Left kidney (tissue), 2 donors: ENCODE measurements around the gene HHIP. TPM values are rescaled to one million over a fixed set of nuclear protein-coding genes. Genes with fewer than 3 reads are reported as not detected.

ENCODE experiments used
- DNase-seq: peaks from one replicate; pipeline ENCODE4 v3.0.0-alpha.2; 2013
- polyA plus RNA-seq: library from polyadenylated mRNA; unstranded; fragments of 120-200 nt; gene quantifications from one replicate; pipeline ENCODE4 v1.2.1, GENCODE V29; 2013; ENCODE audit not compliant: insufficient read length

The HHIP gene
- polyA plus RNA-seq, 1 donor, result 3.0 TPM

DNA sequence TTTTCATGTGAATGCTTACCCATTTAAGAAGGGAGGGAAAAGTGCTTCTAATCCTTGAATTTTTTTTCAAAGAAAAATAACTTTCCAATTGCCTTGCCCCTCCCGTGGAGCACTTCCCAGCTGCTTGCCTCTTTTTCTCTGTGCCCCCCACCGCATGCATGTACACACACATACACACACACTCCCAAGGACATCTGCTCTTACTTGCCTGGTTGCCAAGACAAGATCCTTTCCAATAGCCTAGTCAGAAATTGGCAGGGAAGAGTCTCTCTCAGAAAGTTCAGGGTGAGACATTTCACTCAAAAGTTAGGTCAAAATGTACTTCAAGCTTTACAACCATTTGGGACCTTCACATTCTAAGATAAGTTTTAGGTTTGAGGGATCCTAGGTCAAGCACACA is 10.9 kb downstream of the HHIP start:
- DNase-seq, result no peak

- DNase-seq, result no peak
These were observed 12.1 kb downstream of the HHIP start for GRCh38 chr4:144658015-144658567.

- no peak for DNase-seq
These were observed 12.9 kb downstream of the HHIP start for GRCh38 chr4:144658903-144659302.

GRCh38 chr4:144659447-144659846 is 13.5 kb downstream of the HHIP start:
- no peak for DNase-seq

DNA sequence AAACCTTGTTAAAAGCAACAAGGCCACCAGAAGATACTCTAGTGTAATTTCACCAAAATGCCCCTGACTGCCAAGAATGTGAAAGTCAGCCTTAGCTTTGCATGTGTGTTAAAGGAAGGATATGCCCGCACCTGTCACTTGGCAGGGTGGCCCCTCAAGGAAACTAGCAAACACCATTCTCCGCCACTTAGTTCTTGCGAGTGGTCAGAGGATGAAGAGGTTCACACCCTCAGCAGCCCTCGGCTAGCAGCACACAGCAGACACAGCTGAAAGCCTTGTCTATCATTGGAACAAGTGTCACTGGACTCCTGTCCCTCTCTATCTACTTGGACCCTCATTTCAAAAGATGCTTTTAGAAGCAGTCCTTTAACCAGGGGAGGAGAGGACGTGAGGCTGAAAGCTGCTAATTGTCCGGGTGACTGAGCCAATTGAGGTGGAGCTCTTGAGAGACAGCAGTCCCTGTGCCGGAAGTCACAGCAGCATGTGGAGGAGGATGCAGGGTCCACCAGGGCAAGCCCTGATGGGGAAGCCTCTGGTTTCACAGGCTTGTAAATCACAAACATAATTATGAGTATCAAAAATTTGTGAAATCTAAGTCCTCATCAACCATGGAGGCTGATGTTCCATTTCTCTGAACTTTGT is 18.0 kb downstream of the HHIP start:
- DNase-seq, result no peak

- DNase-seq, result no peak
These were observed 20.7 kb downstream of the HHIP start for GRCh38 chr4:144666539-144667175.

DNA sequence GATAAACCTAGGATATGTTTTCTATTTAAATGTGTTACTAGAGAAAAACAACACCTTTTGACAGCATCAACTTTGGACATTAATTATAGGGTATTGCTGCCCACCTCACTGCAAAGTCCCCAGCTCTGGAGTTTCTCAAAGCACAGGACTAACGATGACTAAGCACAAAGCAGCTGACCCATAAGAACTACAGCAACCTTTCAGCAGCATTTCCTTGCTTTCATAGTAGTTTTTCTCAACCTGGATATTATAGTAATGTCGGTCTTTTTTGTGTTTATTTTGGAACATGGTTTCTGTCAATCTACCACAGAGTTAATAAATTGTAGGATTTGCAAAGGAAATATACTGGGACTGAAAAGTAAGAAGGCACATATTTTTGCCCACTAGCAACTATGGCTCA is 21.5 kb downstream of the HHIP start:
- DNase-seq, result no peak

- no peak for DNase-seq
These were observed 24.8 kb downstream of the HHIP start for GRCh38 chr4:144670776-144671175.

DNA sequence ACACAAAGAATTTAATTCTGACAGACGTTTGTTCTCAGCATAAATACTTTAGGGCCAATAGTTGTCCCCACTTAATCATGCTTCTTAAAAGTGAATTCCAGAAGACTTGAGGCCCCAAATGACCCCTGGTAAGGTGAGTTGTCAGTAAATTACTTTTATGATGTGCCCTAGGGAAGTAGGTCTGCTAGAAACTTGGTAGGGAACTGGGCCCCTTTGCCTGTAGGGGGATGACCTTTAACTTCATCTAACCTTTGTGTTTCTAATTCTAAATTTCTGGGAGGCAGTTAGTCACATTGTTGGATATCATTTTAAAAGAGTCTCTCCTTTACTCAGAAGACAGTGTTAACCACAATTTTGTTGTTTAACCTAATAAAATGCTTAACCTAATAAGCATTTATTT is 28.8 kb downstream of the HHIP start:
- no peak for DNase-seq

DNA sequence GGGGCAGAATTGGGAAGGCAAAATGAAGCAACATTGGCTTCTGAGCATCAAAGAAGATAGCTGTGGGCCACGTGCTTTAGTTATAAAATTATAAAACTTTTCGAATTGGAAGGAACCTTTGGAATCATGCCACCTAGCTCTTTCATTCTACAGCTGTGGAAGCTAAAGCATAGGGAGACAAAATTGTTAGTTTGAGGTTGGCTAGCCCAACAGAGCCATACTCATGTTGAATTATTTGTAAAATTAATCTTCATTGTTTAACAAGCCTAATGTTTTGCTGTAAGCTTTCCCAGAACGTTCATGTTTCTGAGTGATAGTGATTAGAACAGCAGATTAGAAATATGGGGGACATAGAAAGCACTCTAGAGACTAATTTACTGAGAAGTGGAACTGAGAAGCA is 35.9 kb downstream of the HHIP start:
- no peak for DNase-seq

- DNase-seq, result no peak
These were observed 37.6 kb downstream of the HHIP start for GRCh38 chr4:144683516-144683915.

GRCh38 chr4:144685911-144686310 is 40.0 kb downstream of the HHIP start:
- no peak for DNase-seq

DNA sequence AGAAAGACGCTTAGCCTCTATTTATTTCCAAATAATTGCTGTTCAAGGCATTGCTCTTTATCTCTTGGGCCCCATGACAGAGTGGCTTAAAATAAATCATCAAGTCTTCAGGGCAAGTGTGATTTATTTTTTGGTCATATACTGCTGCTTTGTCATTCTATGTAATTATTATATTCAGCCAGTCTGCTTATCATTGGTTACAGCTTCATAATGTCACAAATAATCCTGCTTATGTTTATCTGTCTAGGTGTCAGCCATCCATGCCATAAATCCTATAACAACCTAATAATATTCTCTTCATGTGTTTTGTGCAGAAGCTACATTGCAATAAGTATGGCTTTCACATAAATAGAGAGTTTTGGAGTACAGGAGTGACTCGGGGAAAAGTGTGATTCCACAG is 41.0 kb downstream of the HHIP start:
- no peak for DNase-seq

GRCh38 chr4:144687466-144687865 is 41.5 kb downstream of the HHIP start:
- no peak for DNase-seq

DNA sequence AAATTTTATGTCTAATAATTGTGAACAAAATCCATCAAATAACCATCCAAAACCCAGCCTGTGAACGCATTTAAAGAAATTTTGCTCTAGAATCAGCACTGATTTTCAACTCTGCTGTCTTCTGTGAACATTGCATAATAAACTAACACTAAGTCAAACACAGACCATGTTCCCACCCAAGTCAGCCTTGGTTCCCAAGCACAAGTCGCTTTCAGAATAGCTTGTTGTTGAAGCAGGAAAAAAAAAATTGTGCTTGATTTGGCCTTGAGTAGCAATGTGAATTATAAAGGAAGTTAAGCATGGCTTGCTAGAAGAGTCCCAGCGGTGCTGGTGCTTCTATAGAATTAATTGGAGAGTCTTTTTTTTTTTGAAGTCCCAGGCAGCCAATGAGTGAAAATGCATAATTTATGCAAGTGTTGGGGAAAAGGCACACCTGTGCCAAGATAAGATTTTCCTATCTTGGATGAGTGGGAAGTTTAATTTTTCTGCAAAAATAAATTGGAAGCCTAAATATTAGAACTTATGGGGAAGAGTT is 42.1 kb downstream of the HHIP start:
- DNase-seq, result no peak

GRCh38 chr4:144689125-144689524 is 43.2 kb downstream of the HHIP start:
- DNase-seq, result no peak

DNA sequence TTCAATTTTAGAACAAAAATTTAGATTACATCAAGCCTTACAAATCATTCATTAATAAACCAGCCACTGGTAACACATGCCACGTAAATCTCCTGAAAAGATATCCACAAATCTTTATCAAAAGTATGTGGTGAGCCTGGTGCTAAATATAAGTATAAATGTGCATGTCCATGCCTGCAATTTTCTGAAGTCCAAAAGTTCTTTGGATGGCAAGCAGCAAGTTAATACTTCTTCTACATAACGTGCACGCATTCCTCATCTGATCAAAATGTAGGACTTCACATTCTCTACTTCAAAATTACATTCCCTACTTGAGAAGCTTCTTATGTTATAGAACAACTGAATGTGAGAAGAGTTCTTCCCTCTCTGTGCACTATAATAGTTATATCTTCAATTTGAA is 49.8 kb downstream of the HHIP start:
- no peak for DNase-seq

- no peak for DNase-seq
These were observed 50.4 kb downstream of the HHIP start for GRCh38 chr4:144696376-144696775.

DNA sequence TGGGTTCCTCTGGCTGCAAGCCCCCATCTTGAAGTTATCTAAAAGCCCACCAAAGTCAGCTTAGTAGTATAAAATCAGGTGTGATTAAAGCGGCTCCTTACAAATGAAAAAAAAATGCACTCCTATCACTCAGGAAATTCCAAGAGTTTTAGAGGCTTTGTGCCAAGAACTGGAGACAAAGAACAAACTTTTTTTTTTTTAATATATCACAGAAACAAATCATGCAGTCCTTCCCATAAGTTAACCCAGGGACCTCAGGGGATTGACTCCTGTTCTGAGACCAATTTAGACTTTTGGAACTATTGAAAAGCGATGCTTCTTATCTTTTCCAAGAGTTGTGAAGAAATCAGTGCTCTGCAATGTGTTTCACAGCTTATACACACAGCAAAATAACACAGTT is 53.6 kb downstream of the HHIP start:
- no peak for DNase-seq

DNA sequence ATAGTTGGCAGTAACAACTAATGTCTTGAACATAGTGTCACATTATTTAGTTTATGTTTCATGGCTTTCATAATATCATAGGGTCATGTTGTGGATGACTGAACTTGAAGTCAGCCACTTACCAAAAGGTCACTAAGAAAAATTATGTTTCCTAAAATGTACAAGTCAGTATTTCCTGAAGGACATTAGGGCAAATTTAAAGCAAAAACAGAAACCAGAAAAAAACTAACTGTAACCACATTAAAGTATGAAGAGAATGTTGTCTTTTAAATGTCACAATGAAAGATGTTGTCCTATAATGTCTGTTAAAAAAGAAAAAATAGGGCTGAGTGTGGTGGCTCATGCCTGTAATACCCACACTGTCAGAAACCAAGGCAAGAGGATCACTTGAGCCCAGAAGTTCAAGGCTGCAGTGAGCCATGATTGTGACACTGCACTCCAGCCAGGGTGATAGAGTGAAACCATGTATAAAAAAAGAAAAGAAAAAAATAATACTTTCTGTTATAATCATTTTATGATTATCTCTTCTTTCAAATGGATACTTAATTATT is 55.8 kb downstream of the HHIP start:
- no peak for DNase-seq

DNA sequence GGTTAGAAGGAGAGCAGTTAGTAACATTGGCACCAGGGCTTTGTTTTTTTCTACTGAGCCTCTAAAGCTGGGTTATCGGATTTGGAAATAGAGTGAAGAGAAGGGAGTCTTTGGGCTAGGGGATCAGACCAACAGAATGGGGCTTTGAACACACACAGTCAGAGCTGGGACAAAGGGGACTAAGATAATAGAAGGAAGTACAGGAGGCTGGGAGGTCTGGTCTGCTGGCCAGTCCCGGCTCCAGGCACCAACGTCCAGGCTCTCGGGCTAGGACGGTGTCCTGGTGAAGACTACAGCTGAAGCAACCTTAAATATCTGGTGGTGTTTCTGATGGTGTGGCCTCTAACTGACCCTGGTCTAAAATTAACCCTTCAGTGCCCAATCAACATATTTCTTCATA is 57.5 kb downstream of the HHIP start:
- DNase-seq, result no peak

DNA sequence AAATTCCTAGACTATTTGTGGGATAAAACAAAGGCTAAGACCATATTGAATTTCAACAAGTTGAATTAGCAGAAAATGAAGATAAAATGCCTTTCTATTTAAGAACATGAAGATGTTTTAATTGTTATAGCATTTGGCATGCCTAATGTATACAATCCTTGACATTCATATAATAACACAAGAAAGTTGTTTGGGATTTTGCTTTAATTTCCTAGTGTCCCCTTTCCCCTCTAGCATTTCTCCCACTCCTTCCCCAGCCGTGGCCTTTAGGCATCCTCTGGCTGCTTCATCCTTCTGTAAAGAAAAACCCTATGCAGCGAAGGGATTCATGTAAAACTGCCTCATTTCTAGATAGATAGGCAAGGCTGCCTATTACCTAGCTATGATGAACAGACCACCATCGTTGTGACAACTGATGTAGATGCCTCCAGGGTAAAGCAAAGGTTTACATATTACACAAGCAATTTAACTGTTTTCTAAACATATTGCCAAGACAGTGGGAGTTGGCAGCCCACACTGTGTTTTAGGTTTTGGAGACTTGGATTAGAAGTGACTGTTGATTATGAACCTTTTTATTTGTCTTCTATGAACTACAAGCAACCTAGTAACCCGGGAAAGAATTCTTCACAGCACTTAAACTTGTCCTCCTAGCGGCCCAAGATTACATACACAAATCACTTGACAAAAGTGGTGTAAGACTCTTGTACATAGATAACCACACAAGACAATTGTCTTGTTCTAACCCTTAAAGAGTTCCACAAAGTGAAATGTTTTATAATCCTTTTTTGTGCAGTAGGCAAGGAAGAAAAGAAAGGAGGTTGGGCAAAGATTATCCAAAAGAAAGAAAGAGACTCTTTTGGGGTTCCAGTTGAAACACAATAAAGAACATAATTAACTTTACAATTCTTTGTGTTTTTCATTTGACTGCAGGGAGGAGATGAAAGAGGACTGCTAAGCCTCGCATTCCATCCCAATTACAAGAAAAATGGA is 59.9 kb downstream of the HHIP start:
- DNase-seq, result no peak
